GM21515 (cell line): ENCODE measurements around the gene BORCS5.

ENCODE experiments used
- ATAC-seq: cut with Tn5 transposase; IDR thresholded peaks from one replicate; pipeline ENCODE4 v1.9.1; 2021; ENCODE audit not compliant: unreplicated experiment

The BORCS5 gene

DNA sequence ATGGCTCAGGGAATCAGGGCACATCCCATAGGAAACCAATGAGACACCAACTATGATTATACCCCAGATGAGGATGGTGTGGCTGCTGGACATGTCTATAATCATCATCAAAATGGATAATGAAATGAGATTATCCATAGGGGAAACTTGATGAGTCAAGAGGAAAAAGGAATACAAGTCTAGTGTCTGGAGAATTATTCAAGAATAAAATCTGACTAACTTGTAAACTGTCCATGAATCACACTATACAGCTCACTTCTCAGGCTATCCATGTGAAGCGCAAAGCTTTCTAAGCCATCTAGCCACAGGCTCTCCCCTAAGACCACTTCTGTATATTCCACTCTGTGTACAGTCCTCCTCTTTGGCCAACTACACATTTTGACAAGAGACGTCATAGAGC is 153.3 kb downstream of the BORCS5 start:
- ATAC-seq, result no peak

DNA sequence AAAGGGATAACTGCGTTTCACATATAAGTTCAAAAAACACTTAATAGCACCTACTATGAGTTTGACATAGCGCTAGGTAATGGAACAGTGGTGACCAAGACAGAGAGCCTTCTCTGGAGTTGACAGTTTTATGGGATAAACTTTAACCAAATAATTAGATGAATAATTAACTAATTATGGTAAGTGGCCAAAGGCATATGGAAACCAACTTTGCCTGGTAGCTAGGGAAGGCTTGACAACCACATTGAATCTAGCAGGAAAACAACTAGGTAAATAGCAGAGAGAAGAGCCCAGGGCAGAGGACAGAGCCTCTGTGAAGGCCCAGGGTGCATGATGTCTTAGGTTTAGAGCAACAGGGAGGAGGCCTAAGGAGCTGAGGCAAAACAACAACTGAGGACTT is 153.7 kb downstream of the BORCS5 start:
- no peak for ATAC-seq

DNA sequence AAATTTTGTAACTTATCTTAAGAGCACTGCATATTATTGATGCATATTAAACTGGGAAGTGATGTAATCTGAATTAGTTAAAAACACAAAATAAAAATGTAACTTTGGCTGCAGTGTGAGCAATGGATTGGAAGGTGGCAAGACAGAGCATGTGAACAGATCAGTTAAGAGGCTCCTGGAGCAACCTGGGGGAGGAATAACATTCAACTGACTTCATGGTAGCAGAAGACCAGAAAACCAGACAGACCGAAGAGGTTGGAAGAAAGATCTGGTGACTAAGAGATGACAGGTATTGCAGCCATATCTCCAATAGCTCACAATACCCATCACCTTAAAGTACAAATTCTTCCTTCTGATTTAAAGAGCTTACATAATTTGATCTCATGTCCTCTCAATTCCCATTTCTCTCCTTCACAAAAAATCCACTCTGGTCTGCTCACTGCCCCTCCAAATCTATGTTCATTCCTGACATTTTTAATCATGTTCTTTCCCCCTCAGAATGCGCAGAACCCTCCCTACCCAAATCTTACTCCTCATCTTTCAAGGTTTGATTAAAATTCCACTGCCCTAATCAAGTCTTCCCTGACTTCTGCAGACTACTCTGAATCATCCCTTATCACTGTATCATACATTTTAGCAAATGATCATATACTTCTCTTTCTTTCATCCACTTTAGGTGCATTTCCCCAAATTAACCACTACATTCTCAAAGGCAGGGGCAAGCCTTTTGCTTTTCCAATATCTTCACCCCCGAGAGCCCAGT is 154.3 kb downstream of the BORCS5 start:
- no peak for ATAC-seq

DNA sequence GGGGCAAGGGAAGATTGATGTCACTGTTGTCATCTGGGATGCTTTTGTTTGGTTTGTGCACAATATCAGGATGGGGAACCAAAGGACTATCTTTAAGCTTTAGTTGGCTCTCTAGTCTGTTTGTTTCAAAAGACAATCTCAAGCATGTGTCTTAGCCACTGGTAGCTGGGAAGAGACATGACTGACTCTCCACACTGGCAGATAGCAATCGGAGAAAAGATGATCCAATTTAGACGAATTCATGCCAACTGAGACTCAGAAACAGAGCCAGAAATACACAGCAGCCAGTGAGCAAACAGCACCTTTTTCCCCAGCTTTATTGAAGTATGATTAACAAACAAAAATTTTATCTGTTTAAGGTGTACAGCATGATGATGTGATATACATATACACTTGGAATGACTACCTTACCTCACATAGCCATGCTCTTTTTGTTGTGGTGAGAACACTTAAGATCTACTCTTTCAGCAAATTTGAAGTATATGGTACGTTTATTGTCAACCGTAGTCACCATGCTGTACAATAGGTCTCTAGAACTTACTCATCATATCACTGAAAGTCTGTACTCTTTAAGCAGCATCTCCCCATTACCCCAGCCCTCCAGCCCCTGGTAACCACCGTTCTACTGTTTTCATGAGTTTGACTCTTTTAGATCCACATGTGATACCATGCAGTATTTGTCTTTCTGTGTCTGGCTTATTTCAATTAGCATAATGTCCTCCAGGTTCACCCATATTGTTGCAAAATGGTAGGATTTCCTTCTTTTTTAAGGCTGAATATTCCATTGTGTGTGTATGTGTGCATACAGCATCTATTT is 155.2 kb downstream of the BORCS5 start:
- no peak for ATAC-seq

DNA sequence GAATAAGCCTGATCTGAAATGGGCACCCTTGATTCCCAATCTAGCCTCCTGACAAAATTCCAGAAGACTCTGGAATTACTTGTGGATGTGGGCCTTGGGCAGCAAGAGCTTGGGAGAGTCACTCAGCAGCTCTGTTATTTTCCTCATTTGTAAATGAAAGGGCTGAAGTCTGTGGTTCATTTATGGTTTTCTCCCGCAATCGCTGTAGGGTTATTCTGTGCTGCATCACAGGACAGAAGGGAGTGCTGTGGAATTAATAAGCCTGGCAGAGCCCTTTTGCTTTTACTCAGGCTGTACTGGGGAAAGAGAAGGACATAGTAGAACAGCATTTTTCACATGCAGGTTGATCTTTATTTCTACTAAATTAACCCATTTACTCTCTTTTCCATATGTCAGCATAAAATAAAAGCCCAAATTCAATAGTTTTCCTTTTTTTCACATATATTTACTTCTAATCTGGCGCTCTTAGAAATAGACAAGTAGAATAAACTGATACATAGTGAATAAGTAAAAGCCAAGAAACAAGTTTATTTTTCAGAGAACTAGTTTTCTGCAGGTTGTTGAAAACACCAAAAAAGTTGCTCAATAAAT is 156.6 kb downstream of the BORCS5 start:
- no peak for ATAC-seq

DNA sequence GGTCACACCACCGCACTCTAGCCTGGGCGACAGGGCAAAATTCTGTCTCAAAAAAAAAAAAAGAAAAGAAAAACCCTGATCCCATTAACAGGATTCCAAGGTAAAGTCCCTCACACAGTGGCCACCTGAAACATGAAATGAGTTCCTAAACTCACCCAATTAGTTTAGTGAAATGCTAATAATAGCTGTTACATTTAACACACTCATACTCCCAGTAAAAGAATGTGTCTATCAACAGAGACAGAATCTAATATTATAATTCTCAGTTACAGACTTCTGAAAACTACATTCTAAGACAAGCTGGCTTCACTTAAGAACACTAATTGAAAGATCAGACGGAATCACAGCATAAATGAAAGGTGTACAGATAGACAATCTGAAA is 161.6 kb downstream of the BORCS5 start:
- ATAC-seq, result no peak

DNA sequence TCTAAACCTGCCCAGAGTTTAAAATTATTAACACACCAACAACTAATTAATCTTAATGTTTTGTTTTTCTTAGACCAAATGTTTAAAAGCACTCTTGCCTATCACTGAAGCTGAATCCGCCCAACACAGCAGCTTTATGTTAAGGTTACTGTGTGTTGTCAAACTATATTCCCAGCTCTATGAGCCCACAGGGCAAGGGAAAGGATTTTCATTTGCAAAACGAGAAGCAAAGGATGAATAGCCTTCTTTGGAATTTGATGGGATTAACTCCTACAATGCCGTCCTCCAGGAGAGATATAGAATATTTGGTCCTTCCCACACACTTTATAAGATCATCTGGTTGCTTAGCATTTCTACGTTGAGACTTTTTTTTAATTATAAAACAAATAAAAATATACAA is 162.0 kb downstream of the BORCS5 start:
- ATAC-seq, result no peak
